ENCODE measurements around the gene TANGO6.

The TANGO6 gene

DNA sequence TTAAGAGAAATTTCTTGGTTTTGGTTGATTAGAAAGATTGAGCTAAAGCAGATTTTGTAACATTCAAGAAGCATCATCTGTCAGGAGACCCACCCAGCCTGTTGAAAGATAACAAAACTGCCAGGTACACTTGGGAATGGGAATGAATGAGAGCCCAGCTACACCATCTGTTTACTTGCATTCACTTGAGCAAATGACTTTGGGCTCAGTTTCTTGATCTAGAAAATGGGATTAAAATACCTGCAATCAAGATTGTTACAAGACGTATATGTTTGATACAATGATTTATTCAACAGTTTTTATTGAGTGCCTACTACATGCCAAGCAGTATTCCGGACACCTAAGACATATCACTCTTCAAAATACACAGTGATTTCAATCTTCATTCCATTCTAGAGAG lies 185.8 kb downstream of the TANGO6 start:
- TF ChIP-seq, protein P1, sequence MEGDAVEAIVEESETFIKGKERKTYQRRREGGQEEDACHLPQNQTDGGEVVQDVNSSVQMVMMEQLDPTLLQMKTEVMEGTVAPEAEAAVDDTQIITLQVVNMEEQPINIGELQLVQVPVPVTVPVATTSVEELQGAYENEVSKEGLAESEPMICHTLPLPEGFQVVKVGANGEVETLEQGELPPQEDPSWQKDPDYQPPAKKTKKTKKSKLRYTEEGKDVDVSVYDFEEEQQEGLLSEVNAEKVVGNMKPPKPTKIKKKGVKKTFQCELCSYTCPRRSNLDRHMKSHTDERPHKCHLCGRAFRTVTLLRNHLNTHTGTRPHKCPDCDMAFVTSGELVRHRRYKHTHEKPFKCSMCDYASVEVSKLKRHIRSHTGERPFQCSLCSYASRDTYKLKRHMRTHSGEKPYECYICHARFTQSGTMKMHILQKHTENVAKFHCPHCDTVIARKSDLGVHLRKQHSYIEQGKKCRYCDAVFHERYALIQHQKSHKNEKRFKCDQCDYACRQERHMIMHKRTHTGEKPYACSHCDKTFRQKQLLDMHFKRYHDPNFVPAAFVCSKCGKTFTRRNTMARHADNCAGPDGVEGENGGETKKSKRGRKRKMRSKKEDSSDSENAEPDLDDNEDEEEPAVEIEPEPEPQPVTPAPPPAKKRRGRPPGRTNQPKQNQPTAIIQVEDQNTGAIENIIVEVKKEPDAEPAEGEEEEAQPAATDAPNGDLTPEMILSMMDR (IDR thresholded peaks at IDR 0.05) = no peak

- TF ChIP-seq, protein P1 (IDR thresholded peaks at IDR 0.05) = no peak
Measured at GRCh38 chr16:69031877-69032301, 188.6 kb downstream of the TANGO6 start.

DNA sequence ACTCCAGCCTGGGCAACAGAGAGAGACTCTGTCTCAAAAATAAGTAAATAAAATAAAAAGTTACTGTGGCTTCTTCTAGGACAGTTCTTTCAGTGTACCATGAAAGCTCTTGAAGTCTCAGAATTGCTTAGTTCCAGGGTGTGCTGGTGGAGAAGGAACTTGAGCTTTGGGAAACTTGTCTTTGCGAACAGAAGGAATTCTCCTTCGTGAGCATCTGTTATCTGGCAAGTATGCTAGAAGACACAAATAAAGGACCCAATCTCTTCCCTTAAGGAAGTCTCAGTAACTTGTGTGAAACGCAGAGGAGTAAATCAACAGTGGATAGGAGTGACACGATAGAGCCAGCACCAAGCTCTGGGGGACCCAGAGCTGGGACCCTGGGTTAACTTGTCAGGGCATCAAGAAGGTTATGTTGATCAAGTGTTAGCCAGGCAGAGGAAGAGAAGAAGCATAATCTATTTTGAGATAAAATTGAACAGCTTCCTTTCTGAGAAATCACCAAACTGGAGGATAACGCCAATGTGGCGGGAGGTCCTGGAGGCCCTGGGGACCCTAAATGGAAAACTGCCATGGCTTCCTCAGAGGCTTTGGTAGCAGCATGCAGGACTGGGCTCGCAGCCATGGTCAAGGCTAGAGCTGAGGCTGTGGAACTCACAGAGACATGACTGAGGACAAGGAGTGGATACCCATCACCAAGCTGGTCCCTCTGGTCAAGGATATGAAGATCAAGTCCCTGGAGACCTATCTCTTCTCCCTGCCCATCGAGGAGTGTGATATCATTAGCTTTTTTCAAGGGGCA lies 190.0 kb downstream of the TANGO6 start:
- TF ChIP-seq, protein P1 (IDR thresholded peaks at IDR 0.05) = no peak

- TF ChIP-seq, protein P1 (IDR thresholded peaks at IDR 0.05) = no peak
Measured at GRCh38 chr16:69035375-69035774, 192.0 kb downstream of the TANGO6 start.

DNA sequence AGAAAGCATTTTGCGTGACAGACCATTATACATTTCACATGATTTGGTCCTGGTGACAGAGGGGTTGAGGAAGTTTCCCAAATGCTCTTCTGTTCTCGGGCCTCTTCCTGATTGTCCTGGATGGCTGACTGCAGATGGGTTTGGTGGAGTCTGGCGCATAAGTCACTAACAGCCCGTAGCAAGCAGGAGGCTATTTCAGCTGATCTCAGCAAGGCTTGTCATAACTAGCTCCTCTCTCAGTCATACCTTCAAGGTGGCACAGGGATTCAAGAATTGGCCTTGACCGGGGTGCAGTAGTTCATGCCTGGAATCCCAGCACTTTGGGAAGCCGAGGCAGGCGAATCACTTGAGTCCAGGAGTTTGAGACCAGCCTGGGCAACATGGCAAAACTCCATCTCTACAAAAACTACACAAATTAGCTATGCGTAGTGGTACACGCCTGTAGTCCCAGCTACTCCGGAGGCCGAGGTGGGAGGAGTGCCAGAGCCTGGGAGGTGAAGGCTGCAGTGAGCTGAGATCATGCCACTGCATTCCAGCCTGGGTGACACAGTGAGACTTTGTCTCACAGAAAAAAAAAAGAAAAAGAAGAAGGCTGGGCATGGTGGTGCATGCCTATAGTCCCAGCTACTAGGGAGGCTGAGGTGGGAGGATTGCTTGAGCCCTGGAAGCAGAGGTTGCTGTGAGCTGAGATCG lies 193.2 kb downstream of the TANGO6 start:
- TF ChIP-seq, protein P1 (IDR thresholded peaks at IDR 0.05) = no peak

DNA sequence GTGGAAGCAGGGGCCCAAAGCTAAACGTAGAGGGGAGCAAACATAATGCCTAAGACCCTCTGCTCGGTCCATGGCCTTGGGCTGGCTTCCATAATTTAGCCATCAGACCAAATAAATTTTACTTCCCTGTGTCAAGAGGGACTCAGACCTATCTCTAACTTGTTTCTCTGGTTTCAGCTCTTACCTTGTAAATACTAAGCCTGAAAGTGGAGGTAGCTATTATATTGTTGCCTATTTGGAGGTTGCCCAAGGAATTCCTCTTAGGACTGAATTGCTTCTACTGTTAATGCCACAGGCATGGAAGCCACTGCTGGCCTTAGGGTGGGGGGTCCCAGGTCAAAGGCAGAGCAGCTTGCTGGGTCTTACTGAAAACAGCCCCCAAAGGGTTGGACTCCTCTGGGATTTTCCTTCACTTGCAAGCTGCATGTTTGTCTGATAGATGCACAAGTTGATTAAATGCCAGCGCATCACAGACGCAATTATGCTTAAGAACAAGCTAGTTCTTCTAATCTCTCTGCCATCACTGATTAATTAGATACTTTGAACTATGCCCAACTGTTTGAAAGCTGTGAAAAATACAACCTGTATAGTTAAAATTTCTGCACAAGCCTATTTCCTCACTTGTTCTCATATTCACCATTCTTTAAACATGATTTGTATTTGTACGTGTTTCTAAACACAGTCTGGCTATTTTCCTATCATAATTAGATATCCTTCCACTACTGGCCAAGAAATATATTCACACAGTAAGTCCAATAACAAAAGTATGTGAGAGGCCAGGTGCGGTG lies 194.2 kb downstream of the TANGO6 start:
- TF ChIP-seq, protein P1 (IDR thresholded peaks at IDR 0.05) = no peak

DNA sequence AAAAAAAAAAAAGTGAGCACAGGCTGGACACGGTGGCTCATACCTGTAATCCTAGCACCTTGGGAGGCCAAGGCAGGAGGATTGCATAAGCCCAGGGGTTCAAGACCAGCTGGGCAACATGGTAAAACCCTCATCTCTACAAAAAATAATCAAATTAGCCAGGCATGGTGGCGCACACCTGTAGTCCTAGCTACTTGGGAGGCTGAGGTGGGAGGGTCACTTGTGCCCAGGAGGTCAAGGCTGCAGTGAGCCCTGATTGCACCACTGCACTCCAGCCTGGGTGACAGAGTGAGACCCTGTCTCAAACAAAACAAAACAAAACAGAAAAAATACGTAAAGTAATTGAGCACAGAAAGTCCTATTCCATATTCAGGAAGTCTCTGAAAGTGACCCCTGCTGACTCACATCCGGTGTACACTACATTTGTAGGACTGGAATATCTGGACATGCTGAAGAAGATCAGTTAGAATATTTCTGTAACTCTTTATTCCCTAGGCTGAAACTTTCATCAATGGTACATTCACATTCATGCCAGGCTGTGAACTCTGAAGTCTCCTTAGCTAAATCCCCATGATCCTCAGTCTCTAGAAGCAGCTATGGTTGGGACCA lies 196.1 kb downstream of the TANGO6 start:
- TF ChIP-seq, protein P1 (IDR thresholded peaks at IDR 0.05) = no peak

All from LNCAP (cell line).